GM19452 (cell line): ENCODE measurements around the gene NQO2.
A peak's percentile ranks its signal among the peaks of the same experiment; 100 is the strongest.

ENCODE experiments used
- ATAC-seq: cut with Tn5 transposase; IDR thresholded peaks from one replicate; pipeline ENCODE4 v1.9.1; 2021; ENCODE audit not compliant: unreplicated experiment

Gene NQO2

GRCh38 chr6:2999618-3000557, at the start of gene NQO2:
Gene NQO2 (plus strand): TSS chr6:2999894. CDS start chr6:3006553, 6,659 bp downstream.
- peak; percentile 57 for ATAC-seq

- no peak for ATAC-seq
Observed at GRCh38 chr6:2950713-2951112, 49.0 kb upstream of the NQO2 start.

GRCh38 chr6:2951728-2952127, 48.0 kb upstream of the NQO2 start:
- no peak for ATAC-seq

- ATAC-seq = peak; percentile 63
Observed at GRCh38 chr6:2952557-2953095, 47.1 kb upstream of the NQO2 start.

- no peak for ATAC-seq
Observed at GRCh38 chr6:2953098-2953497, 46.6 kb upstream of the NQO2 start.

- ATAC-seq = no peak
Observed at GRCh38 chr6:2956930-2957685, 42.6 kb upstream of the NQO2 start.

- ATAC-seq = no peak
Observed at GRCh38 chr6:2957696-2958330, 41.9 kb upstream of the NQO2 start.

GRCh38 chr6:2958331-2958711, 41.4 kb upstream of the NQO2 start:
- ATAC-seq = no peak

GRCh38 chr6:2958776-2959175, 40.9 kb upstream of the NQO2 start:
- ATAC-seq = no peak

- no peak for ATAC-seq
Observed at GRCh38 chr6:2959909-2960719, 39.6 kb upstream of the NQO2 start.

GRCh38 chr6:2960935-2961334, 38.8 kb upstream of the NQO2 start:
- ATAC-seq = no peak

- no peak for ATAC-seq
Observed at GRCh38 chr6:2961506-2961905, 38.2 kb upstream of the NQO2 start.

- no peak for ATAC-seq
Observed at GRCh38 chr6:2962004-2962403, 37.7 kb upstream of the NQO2 start.

GRCh38 chr6:2962636-2963035, 37.1 kb upstream of the NQO2 start:
- no peak for ATAC-seq

GRCh38 chr6:2963756-2964155, 35.9 kb upstream of the NQO2 start:
- no peak for ATAC-seq

- ATAC-seq = no peak
Observed at GRCh38 chr6:2964793-2965505, 34.7 kb upstream of the NQO2 start.

GRCh38 chr6:2966347-2966746, 33.3 kb upstream of the NQO2 start:
- no peak for ATAC-seq

GRCh38 chr6:2967936-2968335, 31.8 kb upstream of the NQO2 start:
- no peak for ATAC-seq

- ATAC-seq = no peak
Observed at GRCh38 chr6:2968600-2969135, 31.0 kb upstream of the NQO2 start.

GRCh38 chr6:2969549-2969948, 30.1 kb upstream of the NQO2 start:
- no peak for ATAC-seq
